ENCODE measurements around the gene RBFOX2. TPM values are rescaled to one million over a fixed set of nuclear protein-coding genes. Genes with fewer than 3 reads are reported as not detected.

Gene RBFOX2
- total RNA-seq, 4 donors from 2014 or later = 103 to 139 (median 108) TPM

GRCh38 chr22:35896111-35896705 is 132.4 kb downstream of the RBFOX2 start:
- Histone ChIP-seq H3K9me3 (no peaks in the 10 kb centered on the region), H3K36me3 (no peaks in the 10 kb centered on the region), H3K4me3 (replicated peaks in 1 of 3) (no peak overlapping the region), H3K27ac (no peak overlapping the region), H3K27me3 (no peaks in the 10 kb centered on the region), H3K4me1 (peaks cover 11 to 54% of the 10 kb centered on the region in 2 donors)
- intact Hi-C loops (cut with DNase I) = no loop called here
- TF ChIP-seq POLR2A (IDR thresholded peaks at IDR 0.05) (no peak), CTCF (IDR thresholded peaks at IDR 0.05) (no peak)
- 82 to 87% methylated on average over 7 of the region's 7 CpGs for WGBS, 2 donors
- DNase-seq = no peak

- peaks cover 11 to 44% of the 10 kb centered on the region in 2 donors for H3K4me1 ChIP-seq
- no peaks in the 10 kb centered on the region for H3K27me3 ChIP-seq
- no peaks in the 10 kb centered on the region for H3K36me3 ChIP-seq
- H3K4me3 ChIP-seq (replicated peaks in 1 of 3) = no peak overlapping the region
- peak; percentile 62 to 64 for DNase-seq
- no peaks in the 10 kb centered on the region for H3K9me3 ChIP-seq
- intact Hi-C loops (cut with DNase I) = no loop called here
- TF ChIP-seq POLR2A (IDR thresholded peaks at IDR 0.05) (no peak), CTCF (IDR thresholded peaks at IDR 0.05) (no peak)
- 48 to 51% methylated on average over 7 of the region's 7 CpGs for WGBS, 2 donors
- peak overlapping the region; percentile 50 to 70 (median 59) for H3K27ac ChIP-seq
Observed at GRCh38 chr22:35894937-35895708, 133.5 kb downstream of the RBFOX2 start.

GRCh38 chr22:35894464-35894878 is 134.2 kb downstream of the RBFOX2 start:
- no peaks in the 10 kb centered on the region for H3K27me3 ChIP-seq
- H3K4me3 ChIP-seq (replicated peaks in 1 of 3) = no peak overlapping the region
- DNase-seq = peak; percentile 71 to 72
- TF ChIP-seq POLR2A (IDR thresholded peaks at IDR 0.05) = no peak
- TF ChIP-seq CTCF (IDR thresholded peaks at IDR 0.05) = peak in 4 of 6 experiments; percentile 5 to 43 (median 24)
- peak overlapping the region; percentile 50 to 70 (median 59) for H3K27ac ChIP-seq
- peaks cover 11 to 38% of the 10 kb centered on the region in 2 donors for H3K4me1 ChIP-seq
- intact Hi-C loops (cut with DNase I) = no loop called here
- H3K36me3 ChIP-seq = no peaks in the 10 kb centered on the region
- no peaks in the 10 kb centered on the region for H3K9me3 ChIP-seq
- 28 to 35% methylated on average over 7 of the region's 7 CpGs for WGBS, 2 donors

- TF ChIP-seq POLR2A (IDR thresholded peaks at IDR 0.05) (no peak), CTCF (IDR thresholded peaks at IDR 0.05) (no peak)
- Histone ChIP-seq H3K4me3 (replicated peaks in 1 of 3) (no peak overlapping the region), H3K27me3 (no peaks in the 10 kb centered on the region), H3K4me1 (peaks cover 12 to 38% of the 10 kb centered on the region in 2 donors), H3K9me3 (no peaks in the 10 kb centered on the region), H3K27ac (peak overlapping the region in 1 of 3 donors; percentile 59), H3K36me3 (no peaks in the 10 kb centered on the region)
- intact Hi-C loops (cut with DNase I) = no loop called here
- no peak for DNase-seq
- WGBS, 2 donors = 78 to 80% methylated on average over 4 of the region's 4 CpGs
Observed at GRCh38 chr22:35893698-35894097, 134.9 kb downstream of the RBFOX2 start.

- Histone ChIP-seq H3K27ac (no peak overlapping the region), H3K36me3 (no peaks in the 10 kb centered on the region), H3K4me1 (peaks cover 26 to 52% of the 10 kb centered on the region in 2 donors), H3K4me3 (replicated peaks in 1 of 3) (no peak overlapping the region), H3K27me3 (no peaks in the 10 kb centered on the region), H3K9me3 (no peaks in the 10 kb centered on the region)
- peak in 1 of 2 donors; percentile 27 for DNase-seq
- no peak for TF ChIP-seq POLR2A (IDR thresholded peaks at IDR 0.05)
- no peak for TF ChIP-seq CTCF (IDR thresholded peaks at IDR 0.05)
- intact Hi-C loops (cut with DNase I) = no loop called here
- WGBS, 2 donors = 34 to 63% methylated on average over 4 of the region's 4 CpGs
Observed at GRCh38 chr22:35892192-35892591, 136.4 kb downstream of the RBFOX2 start.
